HepG2 (cell line): ENCODE data around the gene PSENEN. TPM values are rescaled to one million over a fixed set of nuclear protein-coding genes. Genes with fewer than 3 reads are reported as not detected.
A peak's percentile ranks its signal among the peaks of the same experiment; 100 is the strongest.

ENCODE experiments used
- AGO2 ChIP-seq: fragments of 200-400 bp; formaldehyde crosslinking; optimal IDR thresholded peaks from 2 replicates; pipeline ENCODE3; 2017; ENCODE audit warnings: mild to moderate bottlenecking, low read depth, low read length, moderate library complexity
- ATF1 ChIP-seq: IDR thresholded peaks from 2 replicates; pipeline ENCODE4 v1.6.1; 2016; ENCODE audit warnings: mild to moderate bottlenecking, control low read depth
- BRD4 ChIP-seq: sonication (generic); formaldehyde crosslinking; IDR thresholded peaks from 2 replicates; pipeline ENCODE4 v1.4.0; 2020; ENCODE audit warnings: missing genetic modification reagents
- CCDC6 ChIP-seq: sonication (generic); formaldehyde crosslinking; IDR thresholded peaks from 2 replicates; pipeline ENCODE4 v1.8.1; 2022; ENCODE audit warnings: mild to moderate bottlenecking, missing genetic modification reagents, moderate library complexity
- HNF4G ChIP-seq, 2 experiments: sonication (generic) in 1 of 2; formaldehyde crosslinking in 1 of 2; IDR thresholded peaks; 2 replicates each; pipeline versions ENCODE4 v1.4.0 to v1.6.1; 2011 to 2020; ENCODE audit warnings: borderline replicate concordance in 2 of 2, low read depth in 2 of 2, mild to moderate bottlenecking in 2 of 2, low read length in 1 of 2, missing genetic modification reagents in 1 of 2, moderate library complexity in 1 of 2
- HNRNPK ChIP-seq: fragments of 200-400 bp; formaldehyde crosslinking; IDR thresholded peaks from 2 replicates; pipeline ENCODE4 v1.6.1; 2018; ENCODE audit warnings: low read length, low read depth, moderate library complexity, mild to moderate bottlenecking; ENCODE audit not compliant: poor library complexity, severe bottlenecking
- KLF6 ChIP-seq: IDR thresholded peaks from 2 replicates; pipeline ENCODE4 v1.8.0; 2016; ENCODE audit warnings: missing biosample characterization, missing genetic modification reagents
- MIER2 ChIP-seq: IDR thresholded peaks from 2 replicates; pipeline ENCODE4 v1.6.1; 2016; ENCODE audit warnings: missing biosample characterization, missing genetic modification reagents
- POLR2AphosphoS5 ChIP-seq: IDR thresholded peaks from 2 replicates; pipeline ENCODE4 v1.6.1; 2012; ENCODE audit warnings: low read depth, low read length
- PPARG ChIP-seq: conservative IDR thresholded peaks from 2 replicates; pipeline ENCODE4 v1.6.1; 2016; ENCODE audit warnings: missing biosample characterization, missing genetic modification reagents
- RORA ChIP-seq: sonication (generic); formaldehyde crosslinking; IDR thresholded peaks from 2 replicates; pipeline ENCODE4 v1.5.0; 2020; ENCODE audit warnings: mild to moderate bottlenecking, missing genetic modification reagents, moderate library complexity
- SMC3 ChIP-seq: IDR thresholded peaks from 2 replicates; pipeline ENCODE4 v1.6.1; 2011; ENCODE audit warnings: low read length, improper control_type of control experiment
- SP1 ChIP-seq, 2 experiments: fragments of 450-650 bp in 1 of 2; sonication (generic) in 1 of 2; formaldehyde crosslinking in 1 of 2; IDR thresholded peaks; 2 replicates each; pipeline versions ENCODE4 v1.4.0 to v1.6.1; 2016 to 2020; ENCODE audit warnings: missing genetic modification reagents in 1 of 2
- ZBTB8A ChIP-seq: sonication (generic); formaldehyde crosslinking; IDR thresholded peaks from 2 replicates; pipeline ENCODE4 v1.4.0; 2020; ENCODE audit warnings: mild to moderate bottlenecking, low read depth, missing genetic modification reagents, borderline replicate concordance
- ZNF251 ChIP-seq: sonication (generic); formaldehyde crosslinking; IDR thresholded peaks from 2 replicates; pipeline ENCODE4 v1.9.0; 2021; ENCODE audit warnings: mild to moderate bottlenecking, missing genetic modification reagents
- ZNF329 ChIP-seq: sonication (generic); formaldehyde crosslinking; IDR thresholded peaks from 2 replicates; pipeline ENCODE4 v1.9.0; 2021; ENCODE audit warnings: low read depth, mild to moderate bottlenecking, missing genetic modification reagents
- ZNF432 ChIP-seq: sonication (generic); formaldehyde crosslinking; IDR thresholded peaks from 2 replicates; pipeline ENCODE4 v1.5.0; 2020; ENCODE audit warnings: missing genetic modification reagents, mild to moderate bottlenecking, borderline replicate concordance
- ZNF766 ChIP-seq: sonication (generic); formaldehyde crosslinking; IDR thresholded peaks from 2 replicates; pipeline ENCODE4 v1.5.0; 2020; ENCODE audit warnings: missing genetic modification reagents, borderline replicate concordance
- ZNF781 ChIP-seq: sonication (generic); formaldehyde crosslinking; IDR thresholded peaks from 2 replicates; pipeline ENCODE4 v1.5.1; 2020; ENCODE audit warnings: borderline replicate concordance, mild to moderate bottlenecking, missing genetic modification reagents; ENCODE audit errors: not compliant biosample characterization
- polyA plus RNA-seq, 8 experiments: library from polyadenylated mRNA; depleted of rRNA in 3 of 8; stranded (reverse) in 7 of 8; unstranded in 1 of 8; fragments of >200 nt; fragmentation: Illumina TruSeq in 4 of 8; extraction: Trizol in 4 of 8; gene quantifications; 2 replicates each; pipeline versions ENCODE4 v1.2.1 to v1.2.3, GENCODE V29; 2011 to 2016; ENCODE audit warnings: low read depth in 4 of 8, missing spikeins in 1 of 8, mixed read lengths in 1 of 8; ENCODE audit not compliant: insufficient read depth in 1 of 8
- total RNA-seq, 5 experiments: library from RNA; depleted of rRNA; stranded (reverse); fragments of >200 nt; fragmentation: Illumina TruSeq; extraction: Trizol; gene quantifications; 2 replicates each; pipeline ENCODE4 v1.2.3, GENCODE V29; 2016; ENCODE audit warnings: low read depth in 1 of 5
- TF ChIP-seq, protein P1 (sequence below): sonication (generic); formaldehyde crosslinking; IDR thresholded peaks from 2 replicates; pipeline ENCODE4 v1.4.0; 2020; ENCODE audit warnings: missing genetic modification reagents
- TF ChIP-seq, protein P2 (sequence below): sonication (generic); formaldehyde crosslinking; IDR thresholded peaks from 2 replicates; pipeline ENCODE4 v1.4.0; 2020; ENCODE audit warnings: mild to moderate bottlenecking, low read depth, missing genetic modification reagents
- TF ChIP-seq, protein P3 (sequence below): sonication (generic); formaldehyde crosslinking; IDR thresholded peaks from 2 replicates; pipeline ENCODE4 v1.9.0; 2021; ENCODE audit warnings: missing genetic modification reagents, borderline replicate concordance
- TF ChIP-seq, protein P4 (sequence below): sonication (generic); formaldehyde crosslinking; IDR thresholded peaks from 2 replicates; pipeline ENCODE4 v1.4.0; 2020; ENCODE audit warnings: low read depth, mild to moderate bottlenecking, missing genetic modification reagents

Gene PSENEN
- total and polyA plus RNA-seq, 2 of the 13 experiments (the other 11 are each of a cell fraction or from before 2014, with no cell fraction given) = 16.9 to 34.2 TPM

DNA sequence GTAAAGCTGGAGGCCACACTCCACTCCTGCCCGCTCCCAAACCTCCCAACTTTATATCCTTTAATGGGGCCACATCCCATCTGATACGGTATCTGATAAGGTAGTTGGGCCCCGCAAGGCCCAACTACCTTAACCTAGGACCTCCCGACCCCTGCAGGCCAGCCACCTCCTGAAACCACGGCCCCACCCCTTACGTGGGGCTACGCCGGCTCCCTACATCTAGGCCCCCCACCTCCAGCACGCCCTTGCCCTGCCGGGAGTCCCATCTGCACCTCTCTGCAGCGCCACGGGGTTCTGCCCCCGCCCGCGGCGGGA, 5.4 kb upstream of the PSENEN start (continued):
- TF ChIP-seq, protein P1, sequence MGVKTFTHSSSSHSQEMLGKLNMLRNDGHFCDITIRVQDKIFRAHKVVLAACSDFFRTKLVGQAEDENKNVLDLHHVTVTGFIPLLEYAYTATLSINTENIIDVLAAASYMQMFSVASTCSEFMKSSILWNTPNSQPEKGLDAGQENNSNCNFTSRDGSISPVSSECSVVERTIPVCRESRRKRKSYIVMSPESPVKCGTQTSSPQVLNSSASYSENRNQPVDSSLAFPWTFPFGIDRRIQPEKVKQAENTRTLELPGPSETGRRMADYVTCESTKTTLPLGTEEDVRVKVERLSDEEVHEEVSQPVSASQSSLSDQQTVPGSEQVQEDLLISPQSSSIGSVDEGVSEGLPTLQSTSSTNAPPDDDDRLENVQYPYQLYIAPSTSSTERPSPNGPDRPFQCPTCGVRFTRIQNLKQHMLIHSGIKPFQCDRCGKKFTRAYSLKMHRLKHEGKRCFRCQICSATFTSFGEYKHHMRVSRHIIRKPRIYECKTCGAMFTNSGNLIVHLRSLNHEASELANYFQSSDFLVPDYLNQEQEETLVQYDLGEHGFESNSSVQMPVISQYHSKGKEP (CRISPR knock-in tag) = no peak
- TF ChIP-seq, protein P2, sequence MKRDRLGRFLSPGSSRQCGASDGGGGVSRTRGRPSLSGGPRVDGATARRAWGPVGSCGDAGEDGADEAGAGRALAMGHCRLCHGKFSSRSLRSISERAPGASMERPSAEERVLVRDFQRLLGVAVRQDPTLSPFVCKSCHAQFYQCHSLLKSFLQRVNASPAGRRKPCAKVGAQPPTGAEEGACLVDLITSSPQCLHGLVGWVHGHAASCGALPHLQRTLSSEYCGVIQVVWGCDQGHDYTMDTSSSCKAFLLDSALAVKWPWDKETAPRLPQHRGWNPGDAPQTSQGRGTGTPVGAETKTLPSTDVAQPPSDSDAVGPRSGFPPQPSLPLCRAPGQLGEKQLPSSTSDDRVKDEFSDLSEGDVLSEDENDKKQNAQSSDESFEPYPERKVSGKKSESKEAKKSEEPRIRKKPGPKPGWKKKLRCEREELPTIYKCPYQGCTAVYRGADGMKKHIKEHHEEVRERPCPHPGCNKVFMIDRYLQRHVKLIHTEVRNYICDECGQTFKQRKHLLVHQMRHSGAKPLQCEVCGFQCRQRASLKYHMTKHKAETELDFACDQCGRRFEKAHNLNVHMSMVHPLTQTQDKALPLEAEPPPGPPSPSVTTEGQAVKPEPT (CRISPR knock-in tag) = no peak
- TF ChIP-seq ZNF251 (CRISPR knock-in tag) (no peak), ZBTB8A (CRISPR knock-in tag) (no peak), POLR2AphosphoS5 (no peak), AGO2 (no peak), CCDC6 (CRISPR knock-in tag) (peak; percentile 29; the same call in 1 of the 2 replicates), HNF4G (IDR thresholded peaks at IDR 0.05; ENCODE audit: borderline replicate concordance, low read depth, low read length) (no peak), HNF4G (CRISPR knock-in tag; IDR thresholded peaks at IDR 0.05; ENCODE audit: borderline replicate concordance, low read depth) (no peak), ZNF766 (CRISPR knock-in tag) (no peak), MIER2 (CRISPR knock-in tag) (no peak), ZNF329 (no peak), SMC3 (no peak), ZNF781 (CRISPR knock-in tag) (no peak), ZNF432 (no peak), ATF1 (CRISPR knock-in tag) (no peak), SP1 (IDR thresholded peaks at IDR 0.05) (no peak), SP1 (CRISPR knock-in tag; IDR thresholded peaks at IDR 0.05) (no peak), HNRNPK (peak; percentile 31), BRD4 (CRISPR knock-in tag) (peak; percentile 53; the same call in 1 of the 2 replicates), PPARG (no peak), KLF6 (CRISPR knock-in tag) (no peak), RORA (no peak)
- TF ChIP-seq, protein P3, sequence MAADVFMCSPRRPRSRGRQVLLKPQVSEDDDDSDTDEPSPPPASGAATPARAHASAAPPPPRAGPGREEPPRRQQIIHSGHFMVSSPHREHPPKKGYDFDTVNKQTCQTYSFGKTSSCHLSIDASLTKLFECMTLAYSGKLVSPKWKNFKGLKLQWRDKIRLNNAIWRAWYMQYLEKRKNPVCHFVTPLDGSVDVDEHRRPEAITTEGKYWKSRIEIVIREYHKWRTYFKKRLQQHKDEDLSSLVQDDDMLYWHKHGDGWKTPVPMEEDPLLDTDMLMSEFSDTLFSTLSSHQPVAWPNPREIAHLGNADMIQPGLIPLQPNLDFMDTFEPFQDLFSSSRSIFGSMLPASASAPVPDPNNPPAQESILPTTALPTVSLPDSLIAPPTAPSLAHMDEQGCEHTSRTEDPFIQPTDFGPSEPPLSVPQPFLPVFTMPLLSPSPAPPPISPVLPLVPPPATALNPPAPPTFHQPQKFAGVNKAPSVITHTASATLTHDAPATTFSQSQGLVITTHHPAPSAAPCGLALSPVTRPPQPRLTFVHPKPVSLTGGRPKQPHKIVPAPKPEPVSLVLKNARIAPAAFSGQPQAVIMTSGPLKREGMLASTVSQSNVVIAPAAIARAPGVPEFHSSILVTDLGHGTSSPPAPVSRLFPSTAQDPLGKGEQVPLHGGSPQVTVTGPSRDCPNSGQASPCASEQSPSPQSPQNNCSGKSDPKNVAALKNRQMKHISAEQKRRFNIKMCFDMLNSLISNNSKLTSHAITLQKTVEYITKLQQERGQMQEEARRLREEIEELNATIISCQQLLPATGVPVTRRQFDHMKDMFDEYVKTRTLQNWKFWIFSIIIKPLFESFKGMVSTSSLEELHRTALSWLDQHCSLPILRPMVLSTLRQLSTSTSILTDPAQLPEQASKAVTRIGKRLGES = 0 out of 2 replicates have a peak, but pooled peaks have one; percentile 21
- TF ChIP-seq, protein P4, sequence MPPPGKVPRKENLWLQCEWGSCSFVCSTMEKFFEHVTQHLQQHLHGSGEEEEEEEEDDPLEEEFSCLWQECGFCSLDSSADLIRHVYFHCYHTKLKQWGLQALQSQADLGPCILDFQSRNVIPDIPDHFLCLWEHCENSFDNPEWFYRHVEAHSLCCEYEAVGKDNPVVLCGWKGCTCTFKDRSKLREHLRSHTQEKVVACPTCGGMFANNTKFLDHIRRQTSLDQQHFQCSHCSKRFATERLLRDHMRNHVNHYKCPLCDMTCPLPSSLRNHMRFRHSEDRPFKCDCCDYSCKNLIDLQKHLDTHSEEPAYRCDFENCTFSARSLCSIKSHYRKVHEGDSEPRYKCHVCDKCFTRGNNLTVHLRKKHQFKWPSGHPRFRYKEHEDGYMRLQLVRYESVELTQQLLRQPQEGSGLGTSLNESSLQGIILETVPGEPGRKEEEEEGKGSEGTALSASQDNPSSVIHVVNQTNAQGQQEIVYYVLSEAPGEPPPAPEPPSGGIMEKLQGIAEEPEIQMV (CRISPR knock-in tag) = no peak
